ENCODE data around the gene KDM6A.
"Not testable (repeated sequence)": the region's sequence is repeated elsewhere in the genome, so short reads cannot be mapped to it uniquely, and the experiment has no call there.

KDM6A gene

GRCh38 chrX:44915361-44915868, 42.4 kb downstream of the KDM6A start:
- FAIRE-seq, result no peak
- no peak for DNase-seq (ENCODE audit: insufficient read length, low spot score)

GRCh38 chrX:44918722-44919121, 45.7 kb downstream of the KDM6A start:
- DNase-seq (ENCODE audit: insufficient read length, low spot score) (no peak), FAIRE-seq (no peak)

- no peak for DNase-seq (ENCODE audit: insufficient read length, low spot score)
- peak; percentile 59 for FAIRE-seq
Measured at GRCh38 chrX:44922980-44923379, 50.0 kb downstream of the KDM6A start.

GRCh38 chrX:44927398-44927797, 54.4 kb downstream of the KDM6A start:
- peak; percentile 44 for FAIRE-seq
- no peak for DNase-seq (ENCODE audit: insufficient read length, low spot score)

- FAIRE-seq (no peak), DNase-seq (ENCODE audit: insufficient read length, low spot score) (no peak)
Measured at GRCh38 chrX:44931441-44931973, 58.5 kb downstream of the KDM6A start.

- DNase-seq (ENCODE audit: insufficient read length, low spot score) (no peak), FAIRE-seq (no peak)
Measured at GRCh38 chrX:44935172-44935571, 62.2 kb downstream of the KDM6A start.

- peak; percentile 40 for FAIRE-seq
- no peak for DNase-seq (ENCODE audit: insufficient read length, low spot score)
Measured at GRCh38 chrX:44935640-44936039, 62.7 kb downstream of the KDM6A start.

- DNase-seq (ENCODE audit: insufficient read length, low spot score), result no peak
- FAIRE-seq, result peak; percentile 87
Measured at GRCh38 chrX:44937606-44938005, 64.6 kb downstream of the KDM6A start.

- DNase-seq (ENCODE audit: insufficient read length, low spot score) (no peak), FAIRE-seq (no peak)
Measured at GRCh38 chrX:44938111-44938510, 65.1 kb downstream of the KDM6A start.

GRCh38 chrX:44940541-44940940, 67.6 kb downstream of the KDM6A start:
- DNase-seq (ENCODE audit: insufficient read length, low spot score); FAIRE-seq: not testable (repeated sequence)

- DNase-seq (ENCODE audit: insufficient read length, low spot score) (no peak), FAIRE-seq (no peak)
Measured at GRCh38 chrX:44943007-44943406, 70.0 kb downstream of the KDM6A start.

- peak; percentile 64 for FAIRE-seq
- DNase-seq (ENCODE audit: insufficient read length, low spot score), result no peak
Measured at GRCh38 chrX:44944894-44945293, 71.9 kb downstream of the KDM6A start.

- FAIRE-seq, result peak; percentile 80
- no peak for DNase-seq (ENCODE audit: insufficient read length, low spot score)
Measured at GRCh38 chrX:44945736-44946135, 72.7 kb downstream of the KDM6A start.

- FAIRE-seq (no peak), DNase-seq (ENCODE audit: insufficient read length, low spot score) (no peak)
Measured at GRCh38 chrX:44946771-44947170, 73.8 kb downstream of the KDM6A start.

- FAIRE-seq (peak; percentile 39), DNase-seq (ENCODE audit: insufficient read length, low spot score) (no peak)
Measured at GRCh38 chrX:44947995-44948394, 75.0 kb downstream of the KDM6A start.

- DNase-seq (ENCODE audit: insufficient read length, low spot score), result no peak
- no peak for FAIRE-seq
Measured at GRCh38 chrX:44948406-44948805, 75.4 kb downstream of the KDM6A start.

GRCh38 chrX:44949125-44949524, 76.1 kb downstream of the KDM6A start:
- DNase-seq (ENCODE audit: insufficient read length, low spot score) (no peak), FAIRE-seq (no peak)

GRCh38 chrX:44950471-44951366, 77.7 kb downstream of the KDM6A start:
- not testable (repeated sequence) for DNase-seq (ENCODE audit: insufficient read length, low spot score); FAIRE-seq

GRCh38 chrX:44951572-44952067, 78.6 kb downstream of the KDM6A start:
- no peak for FAIRE-seq
- DNase-seq (ENCODE audit: insufficient read length, low spot score), result no peak

- FAIRE-seq (no peak), DNase-seq (ENCODE audit: insufficient read length, low spot score) (no peak)
Measured at GRCh38 chrX:44952329-44953027, 79.5 kb downstream of the KDM6A start.
